Measurements from ENCODE around the gene CTNNB1.

Gene CTNNB1

GRCh38 chr3:41193794-41194539 is 5.3 kb upstream of the CTNNB1 start:
- DNase-seq = no peak

- no peak for DNase-seq
Observed at GRCh38 chr3:41194701-41195100, 4.6 kb upstream of the CTNNB1 start.

GRCh38 chr3:41195946-41196345 is 3.4 kb upstream of the CTNNB1 start:
- no peak for DNase-seq

DNA sequence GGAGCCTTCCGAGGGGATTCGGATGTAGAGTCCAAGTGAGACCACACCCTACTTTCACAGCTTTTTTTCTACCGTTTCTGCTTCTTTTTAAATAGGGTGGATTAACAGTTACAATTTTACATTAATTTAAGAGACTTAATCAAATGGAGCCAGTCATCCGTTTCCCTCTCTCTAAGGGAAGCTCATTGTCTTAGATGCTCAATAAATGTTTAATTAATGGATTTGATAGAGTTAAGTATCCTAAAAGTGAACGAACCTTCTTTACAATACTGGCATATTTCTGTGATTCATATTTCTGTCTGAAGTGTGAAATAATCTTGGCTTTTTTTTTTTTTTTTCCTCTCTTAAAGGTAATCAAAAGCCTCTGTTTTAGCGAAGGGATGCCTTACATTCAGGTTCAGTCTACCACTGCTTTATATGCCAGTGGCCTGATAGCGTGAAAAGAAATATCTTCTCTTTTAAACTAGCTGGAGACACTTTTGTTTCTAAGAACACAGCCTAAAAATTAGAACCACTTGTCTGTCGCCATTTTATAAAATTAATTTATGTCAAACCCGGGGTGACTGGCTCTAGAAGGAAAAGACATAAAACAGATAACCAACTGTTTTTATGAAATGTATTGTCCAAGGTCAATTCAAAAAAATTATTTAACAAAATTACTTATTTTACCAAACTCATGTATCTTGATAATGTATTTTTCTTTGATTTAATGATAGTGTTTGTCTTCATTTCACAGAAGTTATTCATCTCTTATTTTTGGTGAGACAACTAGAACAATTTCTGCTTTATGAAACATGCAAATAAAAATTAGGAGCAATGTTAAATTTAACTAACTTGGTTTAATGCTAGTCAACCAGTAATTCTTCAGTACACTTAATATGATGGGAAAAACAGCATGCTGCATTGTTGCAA is 2.5 kb upstream of the CTNNB1 start:
- no peak for DNase-seq

- no peak for DNase-seq
Observed at GRCh38 chr3:41198046-41198445, 1.3 kb upstream of the CTNNB1 start.

DNA sequence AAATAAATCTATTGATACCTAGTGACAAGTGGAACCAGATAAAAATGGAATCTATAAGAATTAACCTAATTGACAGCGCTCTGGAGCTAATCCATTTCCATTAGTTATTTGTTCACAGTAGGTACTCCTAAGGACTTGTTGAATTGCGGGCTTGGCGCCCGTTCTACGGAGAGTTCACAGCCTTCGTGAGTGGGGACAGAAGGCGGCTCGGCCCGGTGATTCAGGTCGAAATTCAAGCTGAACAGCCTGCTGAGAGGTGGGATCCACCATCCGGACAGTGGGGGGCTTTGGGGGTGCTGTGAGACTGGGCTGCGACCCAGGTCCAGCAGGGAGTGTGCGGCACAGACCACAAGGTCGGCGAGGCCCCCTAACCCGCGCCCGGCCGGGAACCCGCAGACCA is 779 bp upstream of the CTNNB1 start:
- no peak for DNase-seq

DNA sequence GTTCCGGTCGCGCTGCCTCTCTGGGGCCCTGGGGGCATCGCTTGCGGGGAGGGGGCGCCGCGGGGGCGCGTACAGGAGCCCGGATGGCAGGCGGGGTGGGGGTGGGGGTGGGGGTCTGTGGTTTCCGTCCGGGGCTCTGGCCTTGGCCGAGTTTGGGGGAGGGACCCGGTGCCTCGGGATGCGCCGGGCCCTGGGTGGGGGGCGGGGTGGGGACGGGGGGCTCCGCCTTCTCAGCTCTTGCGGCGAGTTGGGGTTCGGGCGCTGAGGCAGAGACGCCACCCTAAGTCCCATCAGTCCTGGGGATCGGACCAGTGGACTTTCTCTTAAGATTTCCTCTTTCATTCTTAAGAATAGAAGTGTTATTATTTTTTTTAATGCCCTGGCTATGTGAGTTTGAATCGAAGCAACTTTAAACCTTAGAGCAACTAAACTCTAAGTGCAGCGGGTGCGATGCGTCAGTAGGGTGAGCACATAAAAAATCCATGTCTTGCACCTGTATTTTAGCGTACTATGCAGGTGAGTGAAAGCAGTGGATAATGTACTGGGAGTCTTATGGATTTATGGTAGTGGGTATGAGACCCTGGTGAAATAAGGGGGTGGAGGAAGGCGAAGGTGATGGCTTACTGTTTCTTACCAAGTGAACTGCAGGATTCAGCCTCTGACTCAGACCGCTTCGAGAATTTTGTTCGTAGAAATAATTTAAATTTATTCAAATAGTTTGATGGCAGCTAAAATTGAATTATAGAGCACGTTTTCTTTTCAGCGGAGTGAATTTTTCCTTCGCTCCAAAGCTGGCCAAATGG is 762 bp downstream of the CTNNB1 start:
- peak; percentile 33 for DNase-seq

- peak; percentile 79 for DNase-seq
Observed at GRCh38 chr3:41200669-41201021, 1.3 kb downstream of the CTNNB1 start.

DNA sequence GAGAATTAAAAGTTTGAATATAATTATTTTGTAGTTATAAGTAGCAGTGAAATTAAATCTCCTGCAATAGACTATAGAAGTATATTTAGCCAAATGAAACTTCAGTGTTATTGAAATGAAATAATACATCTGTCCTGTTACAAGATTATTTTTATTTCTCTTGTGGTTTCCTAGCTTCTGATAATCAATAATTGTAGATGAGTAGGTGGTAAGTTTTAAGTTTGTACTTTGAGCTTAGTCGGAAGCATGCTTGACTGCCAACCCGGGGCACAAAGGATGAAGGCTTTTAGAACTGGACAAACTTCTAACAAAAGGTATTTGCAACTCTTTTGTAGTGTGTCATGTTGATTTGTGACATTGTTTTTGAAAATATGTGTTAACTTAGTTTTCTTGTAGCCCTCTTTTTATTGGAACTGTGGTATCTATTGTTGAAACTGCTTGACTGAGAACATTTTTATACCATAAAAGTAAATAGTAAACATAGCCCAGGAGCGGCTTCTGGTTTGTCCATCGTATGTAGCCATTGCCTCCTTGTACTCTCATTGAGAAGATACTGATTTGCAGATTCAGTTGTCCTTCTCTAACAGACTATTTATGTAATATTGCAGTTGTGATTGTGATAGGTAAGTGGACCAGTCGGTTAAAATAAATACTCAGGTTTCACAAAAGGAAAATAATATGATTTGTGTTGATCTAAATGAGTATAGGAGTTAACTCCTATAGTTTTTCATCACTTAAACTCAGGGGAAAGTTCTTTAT is 2.9 kb downstream of the CTNNB1 start:
- no peak for DNase-seq

DNA sequence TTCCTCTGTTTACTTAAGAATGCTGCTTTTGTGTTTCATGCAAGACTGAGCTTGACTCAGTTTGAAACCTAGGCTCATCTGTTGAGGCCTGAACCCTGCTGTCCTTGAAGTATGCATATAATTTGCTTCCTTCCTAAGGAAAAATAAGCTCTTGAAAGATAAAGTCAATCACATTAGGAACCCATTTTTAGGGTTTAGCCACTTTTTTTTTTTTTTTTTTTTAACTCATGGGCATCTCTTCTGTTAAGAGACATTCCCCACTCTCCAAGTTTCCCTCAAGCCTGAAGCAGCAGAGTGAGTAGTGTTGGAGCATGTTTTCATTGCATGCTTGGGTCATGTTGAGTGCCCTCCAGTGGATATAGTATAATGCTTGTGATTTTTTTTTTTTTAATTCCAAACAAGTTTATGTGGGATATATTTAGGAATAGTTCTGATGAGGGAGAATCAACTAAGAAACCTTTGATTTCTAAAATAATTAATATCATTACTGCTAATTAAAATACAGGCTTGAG is 3.6 kb downstream of the CTNNB1 start:
- DNase-seq = peak; percentile 65

- no peak for DNase-seq
Observed at GRCh38 chr3:41204369-41204768, 5.1 kb downstream of the CTNNB1 start.

GRCh38 chr3:41205591-41205990 is 6.3 kb downstream of the CTNNB1 start:
- DNase-seq = no peak

GRCh38 chr3:41207355-41207754 is 8.1 kb downstream of the CTNNB1 start:
- no peak for DNase-seq

- DNase-seq = peak; percentile 65
Observed at GRCh38 chr3:41208507-41209220, 9.4 kb downstream of the CTNNB1 start.

DNA sequence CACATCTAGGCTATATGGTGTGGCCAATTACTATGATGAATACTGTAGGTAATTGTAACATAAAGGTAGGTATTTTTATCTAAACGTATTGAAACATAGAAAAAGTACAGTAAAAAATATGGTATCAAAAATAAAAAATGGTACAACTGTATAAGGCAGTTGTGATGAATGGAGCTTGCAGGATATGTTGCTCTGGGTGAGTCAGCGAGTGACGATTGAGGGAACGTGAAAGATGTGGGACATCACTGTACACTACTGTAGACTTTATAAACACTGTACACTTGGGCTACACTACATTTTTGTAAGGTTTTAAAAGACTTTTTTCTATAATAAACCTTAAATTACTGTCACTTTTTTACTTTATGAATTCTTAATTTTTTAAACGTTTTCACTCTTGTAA is 10.3 kb downstream of the CTNNB1 start:
- DNase-seq = no peak

- no peak for DNase-seq
Observed at GRCh38 chr3:41210966-41211365, 11.7 kb downstream of the CTNNB1 start.

DNA sequence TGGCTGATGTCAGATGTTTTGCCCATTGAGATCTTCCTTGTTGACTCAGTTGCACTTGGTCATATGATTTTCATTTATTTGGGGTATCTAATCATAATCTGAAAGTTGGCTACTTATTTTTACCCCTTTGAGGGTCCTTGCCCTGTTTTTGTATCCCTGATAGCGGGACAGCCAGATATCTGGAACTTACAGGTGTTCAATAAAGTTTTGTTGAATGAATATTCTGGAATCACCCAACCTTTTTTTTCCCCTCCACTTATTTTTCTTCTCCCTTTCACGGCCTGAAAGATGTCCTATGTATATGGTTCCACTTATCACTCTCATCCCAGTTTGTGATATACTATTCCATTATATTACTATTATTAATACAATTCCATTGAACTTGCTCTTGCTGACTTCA is 12.8 kb downstream of the CTNNB1 start:
- DNase-seq = no peak

DNA sequence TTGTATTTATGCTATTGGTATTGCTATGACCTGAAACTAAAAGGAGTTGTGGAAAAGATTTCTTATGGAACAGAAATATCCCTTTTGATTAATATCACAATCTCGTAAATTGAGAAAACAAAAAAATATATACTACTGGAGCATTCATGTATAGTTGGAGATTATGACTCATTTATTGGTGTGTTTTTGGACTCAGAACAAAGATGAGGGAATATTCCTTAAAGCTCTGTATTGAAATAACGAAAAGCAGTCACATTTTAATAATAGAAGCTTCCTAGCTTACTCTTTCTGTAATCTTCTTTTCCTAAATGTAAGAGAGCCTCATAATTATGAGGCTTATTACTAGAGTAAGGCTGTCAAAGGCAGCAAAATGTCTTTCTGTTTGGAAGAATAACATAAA is 14.3 kb downstream of the CTNNB1 start:
- no peak for DNase-seq

GRCh38 chr3:41216422-41216821 is 17.1 kb downstream of the CTNNB1 start:
- DNase-seq = no peak

GRCh38 chr3:41216993-41217392 is 17.7 kb downstream of the CTNNB1 start:
- DNase-seq = no peak

GRCh38 chr3:41219424-41219823 is 20.1 kb downstream of the CTNNB1 start:
- DNase-seq = no peak
